CD4-positive, alpha-beta T cell treated with Interleukin-4 for 1 hour (primary cell): ENCODE measurements around the gene TPCN1.
A peak's percentile ranks its signal among the peaks of the same experiment; 100 is the strongest.

Experiments
- DNase-seq, 2 donors: peaks; one replicate each; pipeline ENCODE4 v3.0.0-alpha.2; 2020 to 2022

Gene TPCN1

DNA sequence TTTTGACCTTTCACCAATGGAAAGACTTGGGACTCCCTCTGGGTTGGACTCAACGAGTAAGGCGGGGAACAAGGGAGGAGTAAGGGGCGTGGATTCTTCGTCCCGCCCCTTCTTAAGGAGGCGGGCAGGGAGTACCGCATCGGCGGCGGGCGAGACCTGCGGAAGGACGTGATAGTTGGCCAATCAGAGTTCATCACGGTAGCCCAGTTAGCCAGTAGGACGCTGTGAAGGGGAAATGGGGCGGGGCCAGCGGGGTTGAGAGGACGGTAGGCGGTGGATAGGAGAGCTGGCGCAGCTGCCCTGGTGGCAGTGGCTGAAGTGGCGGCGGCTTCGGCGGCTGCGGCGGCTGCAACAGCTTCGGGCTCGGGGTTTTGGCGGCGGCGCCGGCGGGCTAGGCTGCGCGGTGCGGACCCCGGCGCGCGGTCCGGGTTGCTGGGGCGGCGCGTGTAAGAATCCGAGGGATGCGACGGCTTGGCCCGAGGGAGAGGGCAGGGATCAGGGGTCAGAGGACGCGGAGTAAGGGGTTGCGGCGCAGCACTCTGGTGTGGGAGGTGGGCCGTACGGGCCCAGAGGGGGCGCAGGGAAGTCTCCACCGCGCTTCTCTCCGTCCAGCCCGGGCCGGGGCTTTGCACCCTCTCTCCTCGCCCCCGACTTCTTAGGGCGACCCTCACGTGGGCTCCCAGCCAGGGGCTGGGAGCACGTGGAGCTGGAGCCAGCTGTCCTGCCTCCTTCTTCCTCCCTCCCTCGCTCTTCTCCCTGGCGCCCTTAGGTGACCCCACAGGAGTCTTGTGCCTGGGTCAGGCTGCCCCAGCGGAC lies at the start of gene TPCN1:
Gene TPCN1 (plus strand): TSS at position 284 of the 816 bp plus-strand sequence. CDS start 5,389 bp downstream, outside the sequence.
- peak; percentile 100 for DNase-seq

DNA sequence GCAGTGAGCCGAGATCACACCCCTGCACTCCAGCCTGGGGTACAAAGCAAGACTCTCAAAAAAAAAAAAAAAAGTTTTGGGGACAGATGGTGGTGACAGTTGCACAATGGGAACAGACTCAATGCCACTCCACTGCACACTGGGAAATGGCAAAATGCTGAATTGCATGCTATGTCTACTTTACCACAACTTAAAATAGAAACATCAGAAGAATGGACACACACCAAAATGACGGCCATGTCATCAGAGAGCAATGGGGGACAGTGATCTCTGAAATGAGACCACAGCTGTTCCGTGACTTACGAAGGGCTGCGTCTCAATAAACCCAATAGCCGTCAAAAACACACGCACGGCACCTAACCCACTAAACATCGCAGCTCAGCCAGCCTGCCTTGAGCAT lies 49.7 kb upstream of the TPCN1 start:
- DNase-seq = no peak

DNA sequence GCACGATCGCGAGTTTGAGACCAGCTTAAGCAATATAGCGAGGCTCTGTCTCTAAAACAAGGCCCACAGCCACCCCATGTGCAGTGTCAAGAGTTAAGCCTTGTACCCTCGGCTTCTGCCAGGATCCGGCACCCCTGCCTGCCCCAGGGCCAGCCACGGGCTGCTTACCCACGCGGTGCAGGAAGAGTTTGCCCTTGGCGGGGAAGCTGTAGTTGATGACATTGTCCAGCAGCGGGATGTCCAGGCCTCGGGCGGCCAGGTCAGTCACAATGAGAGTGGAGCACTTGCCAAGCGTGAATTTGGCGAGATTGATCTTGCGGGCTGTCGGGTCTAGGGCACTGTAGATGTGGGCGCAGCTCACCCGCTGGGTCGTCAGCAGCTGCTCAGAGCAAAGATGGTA lies 49.1 kb upstream of the TPCN1 start:
- DNase-seq = no peak

DNA sequence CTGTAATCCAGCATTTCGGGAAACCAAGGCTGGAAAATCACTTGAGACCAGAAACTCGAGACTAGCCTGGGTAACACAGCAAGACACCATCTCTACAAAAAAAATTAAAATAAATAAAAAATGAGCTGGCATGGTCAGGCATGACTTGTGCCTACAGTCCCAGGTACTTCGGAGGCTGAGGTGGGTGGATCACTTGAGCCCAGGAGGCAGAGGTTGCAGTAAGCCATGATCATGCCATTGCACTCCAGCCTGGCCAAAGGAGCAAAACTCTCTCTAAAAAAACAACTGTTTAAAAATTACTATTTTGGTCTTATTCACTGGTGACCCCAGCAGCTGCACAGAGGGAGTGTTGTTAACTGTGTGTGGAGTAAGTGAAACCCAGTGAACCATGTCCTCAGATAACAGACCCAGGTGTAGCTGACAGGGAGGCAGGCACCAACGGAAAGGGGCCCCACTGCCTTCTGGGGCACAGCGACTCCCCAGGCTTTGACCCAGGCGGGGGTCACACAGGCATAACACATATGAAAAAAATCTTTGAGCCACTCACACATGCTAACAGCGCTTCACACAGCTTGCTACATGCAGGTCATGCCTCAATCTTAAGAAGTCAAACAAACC lies 48.1 kb upstream of the TPCN1 start:
- DNase-seq = no peak

DNA sequence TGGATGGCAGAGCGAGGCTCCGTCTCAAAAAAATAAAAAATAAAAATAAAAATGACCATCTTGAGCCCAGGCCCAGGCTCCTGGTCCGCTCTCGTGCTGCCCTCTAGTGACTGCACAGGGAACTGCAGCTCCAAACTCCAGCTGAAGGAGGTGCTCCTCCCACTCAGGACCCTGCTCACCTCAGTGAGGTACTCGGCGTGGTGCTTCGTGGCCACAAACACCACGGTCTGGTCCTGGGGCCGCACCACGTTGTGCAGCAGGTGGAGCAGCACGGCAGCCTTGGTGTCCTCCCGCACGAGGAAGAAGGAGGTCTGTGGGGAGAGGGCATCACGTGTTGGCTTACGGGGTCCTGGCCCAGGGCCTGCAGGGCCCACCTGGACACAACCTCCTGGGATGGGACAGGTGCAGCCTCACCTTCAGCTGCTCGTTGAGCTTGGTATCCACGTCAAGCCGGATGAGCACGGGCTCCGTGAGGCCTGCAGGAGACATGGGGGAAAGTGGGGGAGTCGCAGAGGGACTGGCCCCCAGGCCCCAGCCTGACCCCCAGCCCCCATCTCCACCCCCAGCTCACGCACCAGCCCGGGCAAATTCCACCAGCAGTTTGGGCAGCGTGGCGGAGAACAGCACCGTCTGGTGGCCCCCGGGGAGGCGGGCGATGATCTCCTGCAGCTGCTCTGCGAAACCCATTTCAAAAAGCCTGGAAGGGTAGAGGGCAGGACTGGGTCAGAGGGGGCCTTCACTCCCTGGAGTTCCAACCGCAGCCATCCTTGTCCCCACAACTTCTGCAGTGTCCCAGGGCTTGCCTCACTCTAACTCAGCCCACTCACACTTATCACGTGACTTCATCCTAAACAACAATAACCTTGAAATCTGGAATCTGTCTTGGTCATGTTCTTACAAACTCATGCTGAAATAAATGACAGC lies 46.5 kb upstream of the TPCN1 start:
- DNase-seq = peak; percentile 75 to 78

DNA sequence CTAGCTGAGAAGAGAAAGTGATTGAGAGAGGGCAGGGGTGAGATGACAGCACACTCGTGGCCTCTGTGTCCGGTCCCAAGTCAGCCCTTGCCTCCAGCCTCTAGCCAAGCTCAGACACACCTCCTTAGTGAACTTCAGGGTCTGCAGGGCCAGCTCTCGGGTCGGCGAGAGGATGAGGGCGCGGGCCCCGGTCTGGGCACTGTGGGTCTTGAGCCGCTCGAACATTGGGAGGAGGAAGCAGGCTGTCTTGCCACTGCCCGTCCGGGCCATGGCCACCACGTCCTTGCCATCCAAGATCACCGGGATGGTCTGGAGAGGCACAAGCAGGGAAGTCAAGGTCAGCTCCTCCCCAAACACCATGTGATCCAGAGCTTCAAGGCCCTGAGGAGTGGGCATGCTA lies 42.2 kb upstream of the TPCN1 start:
- DNase-seq = no peak

DNA sequence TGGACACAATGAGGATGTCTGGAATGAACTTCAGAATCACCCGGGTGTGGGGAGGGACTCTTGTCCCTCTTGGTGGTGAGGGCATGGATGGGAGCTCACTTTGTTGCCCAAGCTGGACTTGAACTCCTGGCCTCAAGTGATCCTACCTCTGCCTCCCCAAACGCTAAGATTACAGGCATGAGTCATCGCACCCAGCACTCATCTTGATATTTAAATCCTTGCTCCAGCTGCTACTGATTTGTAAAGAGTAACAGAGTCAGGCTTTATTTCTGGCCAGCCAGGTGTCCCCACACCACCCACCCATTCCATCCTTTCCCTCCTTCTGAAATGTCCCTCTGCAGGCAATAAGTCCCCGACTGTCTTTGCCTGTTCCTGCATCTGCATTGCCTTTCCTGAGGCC lies 40.9 kb upstream of the TPCN1 start:
- DNase-seq = no peak

DNA sequence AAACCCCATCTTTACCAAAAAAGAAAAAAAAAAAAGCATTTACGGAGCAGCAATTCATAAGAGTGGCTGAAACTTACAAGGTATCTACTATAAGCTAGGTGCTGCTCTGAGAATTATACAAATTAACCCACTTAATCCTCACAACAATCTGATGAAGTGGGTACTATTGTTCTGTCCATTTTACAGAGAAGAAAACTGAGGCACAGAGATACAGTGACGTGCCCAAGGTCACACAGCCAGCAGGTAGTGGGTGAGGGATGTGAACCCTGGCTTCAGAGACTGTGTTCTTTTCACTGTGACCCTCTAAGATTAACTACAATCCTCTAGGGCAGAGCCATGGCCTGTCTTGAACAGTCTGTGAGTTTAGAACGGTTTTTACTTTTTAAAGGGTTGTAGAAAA lies 39.3 kb upstream of the TPCN1 start:
- no peak for DNase-seq

DNA sequence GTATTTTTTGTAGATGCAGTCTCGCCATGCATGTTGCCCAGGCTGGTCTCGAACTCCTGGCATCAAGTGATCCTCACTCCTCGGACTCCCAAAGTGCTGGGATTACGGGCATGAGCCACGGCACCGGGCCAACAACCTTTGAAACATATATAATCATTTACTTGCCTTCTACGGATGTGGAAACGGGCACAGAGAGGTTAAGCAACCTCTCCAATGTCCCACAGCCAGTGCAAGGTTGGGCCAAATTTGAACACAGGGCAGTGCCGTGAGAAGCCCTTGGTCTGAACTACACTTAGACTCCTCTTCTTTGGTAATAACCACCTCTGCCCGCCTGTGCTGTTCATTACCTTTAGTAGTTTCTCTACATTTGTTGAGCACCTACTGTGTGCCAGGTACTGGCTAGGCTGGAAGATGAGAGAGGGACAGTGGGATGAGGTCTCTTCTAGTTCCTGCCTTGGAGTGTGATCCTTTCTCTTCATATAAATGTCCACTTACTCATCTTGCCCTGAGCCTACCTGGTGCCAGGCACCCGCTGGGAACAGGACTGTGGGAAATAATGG lies 38.2 kb upstream of the TPCN1 start:
- DNase-seq = no peak

DNA sequence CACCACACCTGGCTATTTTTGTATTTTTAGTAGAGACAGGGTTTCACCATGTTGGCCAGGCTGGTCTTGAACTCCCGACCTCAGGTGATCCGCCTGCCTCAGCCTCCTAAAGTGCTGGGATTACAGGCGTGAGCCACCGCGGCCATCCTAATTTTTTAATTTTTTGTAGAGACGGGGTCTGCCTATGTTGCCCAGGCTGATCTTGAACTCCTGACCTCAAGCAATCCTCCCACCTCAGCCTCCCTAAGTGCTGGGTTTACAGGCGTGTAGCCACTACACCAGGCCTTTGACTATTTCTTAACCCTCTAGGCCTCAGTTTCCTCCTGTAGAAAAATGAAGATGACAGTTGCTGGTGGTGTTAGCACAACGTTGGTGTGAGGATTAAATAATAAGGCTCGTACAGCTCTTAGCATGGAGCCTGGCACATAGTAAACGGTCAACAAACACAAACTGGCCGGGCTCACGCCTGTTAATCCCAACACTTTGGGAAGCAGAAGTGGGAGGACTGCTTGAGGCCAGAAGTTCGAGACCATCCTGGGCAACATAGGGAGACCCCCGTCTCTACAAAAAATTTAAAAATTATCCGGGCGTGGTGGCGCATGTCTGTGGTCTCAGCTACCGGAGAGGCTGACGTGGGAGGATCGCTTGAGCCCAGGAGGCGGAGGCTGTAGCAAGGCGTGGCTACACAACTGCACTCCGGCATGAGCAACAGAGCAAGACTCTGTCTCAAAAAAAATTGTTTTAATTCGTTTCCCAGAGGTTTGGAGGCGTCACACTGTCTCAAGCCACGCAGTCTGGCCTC lies 37.0 kb upstream of the TPCN1 start:
- no peak for DNase-seq

DNA sequence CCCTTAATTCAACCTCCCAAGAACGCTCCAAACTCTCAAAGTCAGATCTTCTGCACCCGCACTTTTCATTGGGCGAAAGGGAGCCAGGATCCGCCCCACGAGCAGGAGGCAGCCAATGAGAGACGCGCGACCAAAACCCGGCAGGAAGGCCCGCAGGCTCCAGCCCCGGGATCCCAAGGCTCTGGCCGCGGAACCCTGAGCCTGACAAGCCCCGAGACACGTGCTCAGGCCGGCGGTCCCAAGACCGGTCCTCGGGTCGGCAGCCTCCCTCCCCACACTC lies 36.4 kb upstream of the TPCN1 start:
- peak; percentile 90 to 92 for DNase-seq

DNA sequence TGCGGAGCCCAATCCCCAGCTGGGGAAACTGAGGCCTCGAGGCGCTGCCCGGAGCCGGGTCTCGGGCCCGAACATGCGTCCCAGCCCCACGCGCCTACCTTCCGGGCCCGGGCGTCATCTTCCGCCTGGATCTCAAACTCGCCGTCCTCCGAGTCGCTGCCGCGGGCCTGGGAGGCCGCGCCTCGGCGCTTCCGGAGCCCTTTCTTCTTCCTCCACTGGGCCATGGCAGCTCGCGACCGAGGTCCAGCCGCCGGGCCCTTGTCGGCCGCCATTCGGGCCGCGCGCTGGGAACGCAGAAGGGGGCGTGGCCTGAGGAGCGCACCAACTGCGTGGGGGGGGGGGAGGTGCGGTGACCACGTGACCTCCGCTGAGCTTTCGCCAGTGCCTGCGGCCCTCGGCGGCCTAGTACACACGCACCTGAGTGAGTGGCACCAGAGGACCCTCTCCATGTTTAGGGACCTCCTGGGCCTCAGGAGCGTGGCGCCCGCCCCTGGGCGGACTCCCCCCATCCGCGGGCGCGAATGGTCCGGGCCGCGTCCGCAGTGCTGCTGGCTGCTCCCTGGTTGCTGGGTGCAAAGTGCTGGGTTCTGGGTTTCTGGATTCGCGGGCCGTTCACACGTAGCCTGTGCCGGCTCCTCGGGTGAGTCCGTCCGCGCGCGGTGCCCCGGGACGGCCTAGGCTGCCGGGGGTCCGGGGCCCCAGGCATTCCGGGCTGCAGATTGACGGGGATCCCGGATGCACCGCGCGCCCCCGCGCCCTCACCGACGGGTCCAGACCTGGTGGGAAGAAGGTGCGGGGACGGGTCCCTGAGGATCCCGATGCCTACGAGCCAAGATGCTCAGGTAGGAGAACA lies 35.9 kb upstream of the TPCN1 start, which contains the start of the genes DDX54 and RITA1:
Gene DDX54 (minus strand): TSS at position 299 of the 853 bp plus-strand sequence. CDS start 27 bp downstream, at position 272.
Gene RITA1 (plus strand): TSS at position 542 of the 853 bp plus-strand sequence. CDS start 1,026 bp downstream, outside the sequence.
- peak; percentile 71 to 86 for DNase-seq

DNA sequence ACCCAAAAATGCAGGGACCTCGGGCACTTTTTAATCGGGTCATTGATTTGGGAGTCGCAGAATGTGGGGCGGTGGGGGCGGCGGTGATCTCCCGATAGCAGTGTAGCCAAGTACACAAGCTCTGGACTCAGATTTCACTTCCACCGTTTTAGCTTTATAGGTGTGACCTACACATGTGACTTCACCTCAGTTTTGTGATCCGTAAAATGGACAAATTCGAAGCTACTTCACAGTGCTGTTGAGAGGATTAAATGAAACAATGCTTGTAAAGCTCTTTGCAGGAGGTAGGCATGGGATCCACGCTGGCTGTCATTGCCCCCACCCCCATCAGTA lies 35.3 kb upstream of the TPCN1 start:
- DNase-seq = no peak

DNA sequence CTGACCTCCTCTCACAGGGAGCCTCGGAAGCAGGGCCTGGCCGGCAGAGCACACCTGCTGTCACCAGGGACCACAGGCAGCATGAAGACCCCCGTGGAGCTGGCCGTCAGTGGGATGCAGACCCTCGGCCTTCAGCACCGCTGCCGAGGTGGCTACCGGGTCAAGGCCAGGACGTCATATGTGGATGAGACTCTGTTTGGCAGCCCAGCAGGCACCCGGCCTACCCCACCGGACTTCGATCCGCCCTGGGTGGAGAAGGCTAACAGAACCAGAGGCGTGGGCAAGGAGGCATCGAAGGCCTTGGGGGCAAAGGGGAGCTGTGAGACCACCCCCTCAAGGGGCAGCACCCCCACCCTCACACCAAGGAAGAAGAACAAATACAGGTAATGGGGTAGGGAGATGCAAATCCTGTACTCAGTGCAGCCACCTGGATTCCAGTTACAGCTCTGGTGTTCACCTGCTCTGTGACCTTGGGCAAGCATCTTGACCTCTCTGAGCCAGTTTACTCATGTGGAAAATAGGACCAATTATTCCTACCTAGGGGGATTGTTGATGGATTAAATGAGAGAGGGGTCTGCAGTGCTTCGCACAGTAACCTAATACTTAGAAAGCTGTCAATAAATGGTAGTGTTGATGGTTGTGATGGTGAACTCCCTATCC lies 34.5 kb upstream of the TPCN1 start:
- no peak for DNase-seq

DNA sequence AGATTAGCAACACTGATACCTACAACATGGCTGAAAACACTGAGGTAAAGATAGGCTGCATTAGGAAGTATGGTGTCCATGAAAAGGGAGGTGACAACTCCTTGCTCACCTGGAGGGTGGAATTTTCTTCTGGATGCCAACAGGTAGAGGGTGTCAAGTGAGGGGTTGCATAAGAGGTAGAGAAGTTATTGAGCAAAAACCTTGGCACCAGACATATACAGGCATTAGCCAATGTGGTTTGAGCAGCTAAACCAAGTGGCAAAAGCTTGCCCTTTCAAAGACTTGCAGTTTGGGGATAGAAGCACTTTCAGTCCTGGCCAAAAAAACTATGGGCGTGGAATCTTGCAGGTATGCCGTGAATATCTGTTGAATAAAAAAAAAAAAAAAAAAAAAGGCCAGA lies 31.9 kb upstream of the TPCN1 start:
- no peak for DNase-seq

DNA sequence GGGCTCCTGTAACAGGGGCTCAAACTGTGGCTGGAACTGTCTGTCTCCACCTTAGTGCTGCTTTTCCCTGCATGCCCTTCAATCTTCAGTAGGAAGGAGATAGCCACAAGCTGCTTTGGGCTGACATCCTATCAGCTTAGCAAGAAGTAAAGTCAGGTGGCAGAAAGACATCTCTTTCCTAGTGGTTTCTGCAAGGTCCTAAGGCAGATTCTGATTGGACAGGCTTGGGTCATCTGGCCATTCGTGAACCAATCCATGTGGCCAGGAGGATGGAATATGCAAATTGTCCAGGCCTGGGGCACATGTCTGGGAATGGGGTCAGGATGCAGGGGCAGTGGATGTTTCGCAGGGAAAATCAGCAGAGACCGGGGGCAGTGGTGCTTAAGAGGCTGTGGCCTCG lies 30.5 kb upstream of the TPCN1 start:
- DNase-seq = no peak

DNA sequence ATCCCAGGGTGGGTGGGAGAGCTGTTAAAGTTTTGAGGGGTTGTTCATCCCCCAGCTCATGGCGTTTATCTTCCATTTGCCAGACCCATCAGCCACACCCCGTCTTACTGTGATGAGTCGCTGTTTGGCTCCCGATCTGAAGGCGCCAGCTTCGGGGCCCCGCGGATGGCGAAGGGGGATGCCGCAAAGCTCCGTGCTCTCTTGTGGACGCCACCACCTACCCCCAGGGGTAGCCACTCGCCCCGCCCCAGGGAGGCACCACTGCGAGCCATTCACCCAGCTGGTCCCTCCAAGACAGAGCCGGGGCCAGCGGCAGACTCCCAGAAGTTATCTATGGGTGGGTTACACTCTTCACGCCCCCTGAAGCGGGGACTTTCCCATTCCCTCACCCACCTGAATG lies 30.0 kb upstream of the TPCN1 start:
- no peak for DNase-seq

DNA sequence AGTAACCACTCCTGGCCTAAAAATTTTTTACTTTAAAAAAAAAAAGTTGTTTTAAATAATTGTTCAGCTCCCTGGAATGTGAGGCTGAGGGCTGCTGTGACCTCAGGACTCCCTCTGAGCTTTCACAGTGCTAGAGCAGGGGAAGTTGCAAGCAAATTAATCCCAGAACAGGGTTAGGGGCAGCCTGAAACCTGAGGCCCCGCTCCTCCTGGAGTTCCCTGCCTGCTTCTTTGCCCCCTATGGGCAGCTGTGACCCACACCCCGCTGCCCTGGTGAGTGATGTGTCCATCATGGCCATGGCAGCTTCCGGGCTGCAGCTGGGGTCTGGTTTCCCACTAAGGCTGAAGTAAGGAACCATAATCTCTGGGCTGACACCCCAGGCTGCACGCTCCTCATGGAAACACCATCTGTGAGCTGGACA lies 26.3 kb upstream of the TPCN1 start:
- no peak for DNase-seq

DNA sequence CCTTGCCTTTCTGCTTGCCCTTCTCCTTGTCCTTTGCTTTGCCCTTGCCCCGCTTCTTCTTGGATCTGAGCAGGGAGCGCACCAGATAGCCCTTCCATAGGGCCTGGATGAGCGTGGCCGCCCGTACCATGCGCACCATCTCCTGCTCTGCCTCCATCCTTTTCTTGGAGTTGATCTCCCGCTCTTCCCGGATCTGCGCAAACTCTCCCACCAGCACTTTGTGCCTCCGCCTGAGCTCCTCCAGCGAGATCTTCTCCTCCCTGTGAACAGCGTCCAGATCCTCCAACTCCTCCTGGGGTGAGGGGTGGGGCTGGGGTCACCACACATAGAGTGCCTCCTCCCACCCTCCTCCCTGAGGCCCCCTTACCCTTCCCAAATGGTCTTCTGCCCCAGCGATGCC lies 25.7 kb upstream of the TPCN1 start:
- DNase-seq = no peak

DNA sequence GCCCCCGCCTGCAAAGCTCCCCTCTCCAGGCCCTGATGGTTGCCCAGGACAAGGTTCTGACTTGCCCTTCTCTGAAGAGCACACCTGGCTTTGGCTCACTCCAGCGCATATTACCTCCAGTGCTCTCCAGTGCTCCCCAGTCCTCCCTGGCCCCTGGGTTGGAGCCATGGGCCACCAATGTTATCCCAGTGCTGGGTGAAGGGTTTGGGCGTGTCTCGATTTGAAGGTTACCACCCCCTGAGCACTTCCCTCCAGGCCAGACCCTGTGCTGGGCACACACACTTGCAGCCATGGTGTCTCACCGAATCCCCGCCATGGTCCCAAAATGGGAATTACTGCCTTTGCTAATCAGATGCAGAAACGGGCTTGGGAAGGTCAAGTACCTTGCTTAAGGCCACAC lies 24.7 kb upstream of the TPCN1 start:
- no peak for DNase-seq

DNA sequence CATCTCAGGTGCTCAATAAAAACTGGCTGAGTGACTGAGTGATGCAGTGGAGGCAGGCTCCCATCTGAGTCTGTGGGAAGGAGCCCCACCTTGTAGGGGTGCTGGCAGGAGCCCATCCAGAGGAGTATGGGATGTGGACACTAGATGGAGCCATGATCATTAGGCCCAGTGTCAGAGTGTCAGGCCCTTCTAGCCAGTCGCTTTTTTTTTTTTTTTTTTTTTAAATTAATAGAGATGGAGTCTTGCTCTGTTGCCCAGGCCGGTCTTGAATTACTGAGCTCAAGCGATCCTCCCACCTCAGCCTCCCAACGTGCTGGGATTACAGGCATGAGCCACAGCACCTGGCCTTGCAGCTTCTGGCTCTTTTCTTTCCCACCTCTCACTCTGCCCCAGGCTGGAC lies 24.3 kb upstream of the TPCN1 start:
- peak; percentile 78 to 79 for DNase-seq
